A673 (cell line): ENCODE data around the gene MAPK8.

Experiments
- EZH2 ChIP-seq: fragments of 200-600 bp; sonication (generic); IDR thresholded peaks from 2 replicates; pipeline ENCODE4 v1.6.1; 2017; ENCODE audit warnings: borderline replicate concordance, low read depth, mild to moderate bottlenecking, mixed read lengths, antibody characterized with exemption, low read length; ENCODE audit not compliant: poor library complexity, severe bottlenecking
- TF ChIP-seq, protein P1 (sequence below): fragments of 300-800, 200-600 bp; sonication (generic); conservative IDR thresholded peaks from 2 replicates; pipeline ENCODE4 v1.5.1; 2017; ENCODE audit warnings: low read depth, mild to moderate bottlenecking, antibody characterized with exemption, low read length, moderate library complexity, mixed read lengths

DNA sequence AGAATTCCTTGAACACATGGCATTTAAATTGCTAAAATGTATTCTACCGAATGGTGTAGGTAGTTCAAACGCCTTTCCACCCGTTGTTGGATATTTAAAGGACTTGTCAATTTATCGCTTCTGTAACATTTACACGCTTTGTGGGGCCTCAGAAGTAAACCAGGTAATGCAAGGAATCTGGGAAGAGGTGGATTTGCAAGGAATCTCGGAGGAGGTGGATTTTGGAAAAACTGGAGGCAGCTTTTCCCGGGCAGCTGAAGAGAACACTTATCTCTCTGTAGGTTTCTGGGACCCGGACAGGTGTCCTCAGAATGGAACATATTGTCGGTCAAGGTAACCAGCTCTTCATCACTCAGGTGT is 592 bp upstream of the MAPK8 start:
- TF ChIP-seq, protein P1, sequence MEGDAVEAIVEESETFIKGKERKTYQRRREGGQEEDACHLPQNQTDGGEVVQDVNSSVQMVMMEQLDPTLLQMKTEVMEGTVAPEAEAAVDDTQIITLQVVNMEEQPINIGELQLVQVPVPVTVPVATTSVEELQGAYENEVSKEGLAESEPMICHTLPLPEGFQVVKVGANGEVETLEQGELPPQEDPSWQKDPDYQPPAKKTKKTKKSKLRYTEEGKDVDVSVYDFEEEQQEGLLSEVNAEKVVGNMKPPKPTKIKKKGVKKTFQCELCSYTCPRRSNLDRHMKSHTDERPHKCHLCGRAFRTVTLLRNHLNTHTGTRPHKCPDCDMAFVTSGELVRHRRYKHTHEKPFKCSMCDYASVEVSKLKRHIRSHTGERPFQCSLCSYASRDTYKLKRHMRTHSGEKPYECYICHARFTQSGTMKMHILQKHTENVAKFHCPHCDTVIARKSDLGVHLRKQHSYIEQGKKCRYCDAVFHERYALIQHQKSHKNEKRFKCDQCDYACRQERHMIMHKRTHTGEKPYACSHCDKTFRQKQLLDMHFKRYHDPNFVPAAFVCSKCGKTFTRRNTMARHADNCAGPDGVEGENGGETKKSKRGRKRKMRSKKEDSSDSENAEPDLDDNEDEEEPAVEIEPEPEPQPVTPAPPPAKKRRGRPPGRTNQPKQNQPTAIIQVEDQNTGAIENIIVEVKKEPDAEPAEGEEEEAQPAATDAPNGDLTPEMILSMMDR: no peak
- no peak for TF ChIP-seq EZH2
